ENCODE data around the gene NEMF. TPM values are rescaled to one million over a fixed set of nuclear protein-coding genes. Genes with fewer than 3 reads are reported as not detected.

Gene NEMF
- total RNA-seq, 2 donors from 2014 or later = 75.1 to 82.6 TPM

DNA sequence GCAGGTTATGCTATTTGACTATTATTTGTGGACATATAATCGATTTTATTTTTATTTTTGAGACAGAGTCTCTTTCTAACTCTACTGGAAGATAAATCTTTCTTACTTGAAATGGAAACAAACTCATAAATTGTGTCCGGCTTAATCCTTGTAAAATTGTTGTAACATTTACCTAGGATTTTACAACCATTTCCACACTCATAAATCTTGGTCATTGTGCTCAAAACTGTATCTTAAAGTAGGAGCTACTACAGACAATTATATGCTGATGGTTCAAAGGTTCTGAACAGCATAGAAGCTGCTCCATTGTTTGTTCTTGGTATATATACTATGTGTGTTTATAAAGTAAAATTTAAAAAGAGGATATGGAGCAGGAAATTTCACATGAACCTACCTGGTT, 35.7 kb upstream of the NEMF start:
- H3K9me3 ChIP-seq (ENCODE audit: control insufficient read depth, low read length) = no peaks in the 10 kb centered on the region
- Mint-ChIP-seq H3K36me3 (ENCODE audit: low read depth) (no peaks in the 10 kb centered on the region), H3K4me1 (peaks cover 4% of the 10 kb centered on the region), H3K27ac (no peak overlapping the region), H3K9me3 (peaks cover 3% of the 10 kb centered on the region), H3K4me3 (no peak overlapping the region), H3K27me3 (ENCODE audit: insufficient read depth) (no peaks in the 10 kb centered on the region)
- no peaks in the 10 kb centered on the region for H3K4me1 ChIP-seq (ENCODE audit: control insufficient read depth, insufficient read depth, low read length)
- H3K4me3 ChIP-seq (ENCODE audit: low read length) = no peak overlapping the region
- H3K27me3 ChIP-seq (ENCODE audit: control insufficient read depth, insufficient read depth, low read length, poor library complexity, severe bottlenecking) = no peaks in the 10 kb centered on the region
- no peak for TF ChIP-seq CTCF (conservative IDR thresholded peaks at IDR 0.05)
- H3K36me3 ChIP-seq (ENCODE audit: control insufficient read depth, insufficient read depth, low read length) = no peaks in the 10 kb centered on the region
- H3K9ac ChIP-seq (ENCODE audit: extremely low read depth, low read length, poor library complexity, severe bottlenecking) = no peak overlapping the region
- no peak overlapping the region for H3K27ac ChIP-seq (ENCODE audit: low read depth, low read length)
- WGBS, 2 experiments (ENCODE audit: insufficient coverage in 1 of 2, insufficient read length in 1 of 2) = 85 to 100% methylated on average over 1 to 2 of the region's 2 CpGs
- no peak for DNase-seq

DNA sequence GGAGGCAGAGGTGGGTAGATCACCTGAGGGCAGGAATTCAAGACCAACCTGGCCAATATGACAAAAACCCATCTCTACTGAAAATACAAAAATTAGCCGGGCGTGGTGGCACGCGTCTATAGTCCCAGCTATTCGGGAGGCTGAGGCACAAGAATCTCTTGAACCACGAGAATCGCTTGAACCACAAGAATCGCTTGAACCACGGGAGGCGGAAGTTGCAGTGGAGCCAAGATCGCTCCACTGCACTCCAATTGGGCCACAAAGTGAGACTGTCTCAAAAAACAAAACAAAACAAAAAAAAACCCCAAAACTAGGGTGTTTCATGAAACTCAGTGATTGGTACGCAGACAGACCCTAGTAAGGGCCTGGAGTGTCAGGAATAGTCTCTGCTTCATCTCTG, 33.9 kb upstream of the NEMF start:
- Histone ChIP-seq H3K9ac (ENCODE audit: extremely low read depth, low read length, poor library complexity, severe bottlenecking) (no peak overlapping the region), H3K27ac (ENCODE audit: low read depth, low read length) (no peak overlapping the region), H3K27me3 (ENCODE audit: control insufficient read depth, insufficient read depth, low read length, poor library complexity, severe bottlenecking) (no peaks in the 10 kb centered on the region), H3K9me3 (ENCODE audit: control insufficient read depth, low read length) (no peaks in the 10 kb centered on the region), H3K4me1 (ENCODE audit: control insufficient read depth, insufficient read depth, low read length) (no peaks in the 10 kb centered on the region), H3K36me3 (ENCODE audit: control insufficient read depth, insufficient read depth, low read length) (no peaks in the 10 kb centered on the region), H3K4me3 (ENCODE audit: low read length) (no peak overlapping the region)
- no peak for TF ChIP-seq CTCF (conservative IDR thresholded peaks at IDR 0.05)
- no peak overlapping the region for H3K27ac Mint-ChIP-seq
- no peaks in the 10 kb centered on the region for H3K36me3 Mint-ChIP-seq (ENCODE audit: low read depth)
- 86 to 94% methylated on average over 9 to 12 of the region's 12 CpGs for WGBS, 2 experiments (ENCODE audit: insufficient coverage in 1 of 2, insufficient read length in 1 of 2)
- H3K4me1 Mint-ChIP-seq = no peaks in the 10 kb centered on the region
- no peak overlapping the region for H3K4me3 Mint-ChIP-seq
- H3K9me3 Mint-ChIP-seq = peaks cover 3% of the 10 kb centered on the region
- no peaks in the 10 kb centered on the region for H3K27me3 Mint-ChIP-seq (ENCODE audit: insufficient read depth)
- no peak for DNase-seq

GRCh38 chr14:49882826-49883694, 30.5 kb upstream of the NEMF start:
- peaks cover 3% of the 10 kb centered on the region for H3K9me3 Mint-ChIP-seq
- Histone ChIP-seq H3K27me3 (ENCODE audit: control insufficient read depth, insufficient read depth, low read length, poor library complexity, severe bottlenecking) (no peaks in the 10 kb centered on the region), H3K4me3 (ENCODE audit: low read length) (no peak overlapping the region), H3K4me1 (ENCODE audit: control insufficient read depth, insufficient read depth, low read length) (no peaks in the 10 kb centered on the region), H3K27ac (ENCODE audit: low read depth, low read length) (no peak overlapping the region), H3K9me3 (ENCODE audit: control insufficient read depth, low read length) (no peaks in the 10 kb centered on the region), H3K36me3 (ENCODE audit: control insufficient read depth, insufficient read depth, low read length) (no peaks in the 10 kb centered on the region), H3K9ac (ENCODE audit: extremely low read depth, low read length, poor library complexity, severe bottlenecking) (no peak overlapping the region)
- no peak overlapping the region for H3K27ac Mint-ChIP-seq
- no peak for TF ChIP-seq CTCF (conservative IDR thresholded peaks at IDR 0.05)
- DNase-seq = no peak
- no peak overlapping the region for H3K4me3 Mint-ChIP-seq
- H3K36me3 Mint-ChIP-seq (ENCODE audit: low read depth) = no peaks in the 10 kb centered on the region
- WGBS, 2 experiments (ENCODE audit: insufficient coverage in 1 of 2, insufficient read length in 1 of 2) = 84% methylated on average over 11 to 18 of the region's 18 CpGs
- H3K4me1 Mint-ChIP-seq = no peaks in the 10 kb centered on the region
- no peaks in the 10 kb centered on the region for H3K27me3 Mint-ChIP-seq (ENCODE audit: insufficient read depth)

Measured in endodermal cell (in vitro differentiated cells).